ENCODE results near the gene BPHL. TPM values are rescaled to one million over a fixed set of nuclear protein-coding genes. Genes with fewer than 3 reads are reported as not detected.

The BPHL gene
- polyA plus RNA-seq, 1 donor from 2014 or later = 74.9 TPM

DNA sequence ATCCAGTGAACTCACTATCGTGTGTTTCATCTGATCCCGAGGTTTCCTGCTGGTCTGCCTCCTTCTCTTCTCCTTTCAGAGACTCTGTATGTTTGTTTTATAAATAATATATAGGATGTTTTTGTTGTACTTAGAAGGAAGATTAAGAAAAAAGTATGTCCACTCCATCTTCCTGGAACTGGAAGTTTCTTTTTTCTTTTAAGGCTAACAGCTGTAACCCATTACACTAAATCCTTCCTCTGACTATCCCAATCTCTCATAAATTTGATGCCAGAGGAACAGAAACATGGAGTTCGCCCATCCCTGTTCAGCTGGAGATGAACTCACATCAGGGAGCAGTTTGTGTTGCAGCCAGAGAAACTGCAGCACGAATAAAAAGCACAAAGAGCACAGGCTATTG lies 29.5 kb upstream of the BPHL start:
- H4K20me1 ChIP-seq (ENCODE audit: insufficient read depth) = no peaks in the 10 kb centered on the region
- no peak overlapping the region for H3K4me3 ChIP-seq (ENCODE audit: low read length)
- no peak overlapping the region for H2AFZ ChIP-seq (ENCODE audit: low read depth, low read length)
- no peaks in the 10 kb centered on the region for H3F3A ChIP-seq (ENCODE audit: insufficient read depth, low read length, poor library complexity, severe bottlenecking)
- no peak for TF ChIP-seq POLR2AphosphoS5 (IDR thresholded peaks at IDR 0.05)
- TF ChIP-seq EZH2 (IDR thresholded peaks at IDR 0.05; ENCODE audit: borderline replicate concordance, insufficient read depth, low read length, poor library complexity, severe bottlenecking) = no peak
- TF ChIP-seq, protein P1, sequence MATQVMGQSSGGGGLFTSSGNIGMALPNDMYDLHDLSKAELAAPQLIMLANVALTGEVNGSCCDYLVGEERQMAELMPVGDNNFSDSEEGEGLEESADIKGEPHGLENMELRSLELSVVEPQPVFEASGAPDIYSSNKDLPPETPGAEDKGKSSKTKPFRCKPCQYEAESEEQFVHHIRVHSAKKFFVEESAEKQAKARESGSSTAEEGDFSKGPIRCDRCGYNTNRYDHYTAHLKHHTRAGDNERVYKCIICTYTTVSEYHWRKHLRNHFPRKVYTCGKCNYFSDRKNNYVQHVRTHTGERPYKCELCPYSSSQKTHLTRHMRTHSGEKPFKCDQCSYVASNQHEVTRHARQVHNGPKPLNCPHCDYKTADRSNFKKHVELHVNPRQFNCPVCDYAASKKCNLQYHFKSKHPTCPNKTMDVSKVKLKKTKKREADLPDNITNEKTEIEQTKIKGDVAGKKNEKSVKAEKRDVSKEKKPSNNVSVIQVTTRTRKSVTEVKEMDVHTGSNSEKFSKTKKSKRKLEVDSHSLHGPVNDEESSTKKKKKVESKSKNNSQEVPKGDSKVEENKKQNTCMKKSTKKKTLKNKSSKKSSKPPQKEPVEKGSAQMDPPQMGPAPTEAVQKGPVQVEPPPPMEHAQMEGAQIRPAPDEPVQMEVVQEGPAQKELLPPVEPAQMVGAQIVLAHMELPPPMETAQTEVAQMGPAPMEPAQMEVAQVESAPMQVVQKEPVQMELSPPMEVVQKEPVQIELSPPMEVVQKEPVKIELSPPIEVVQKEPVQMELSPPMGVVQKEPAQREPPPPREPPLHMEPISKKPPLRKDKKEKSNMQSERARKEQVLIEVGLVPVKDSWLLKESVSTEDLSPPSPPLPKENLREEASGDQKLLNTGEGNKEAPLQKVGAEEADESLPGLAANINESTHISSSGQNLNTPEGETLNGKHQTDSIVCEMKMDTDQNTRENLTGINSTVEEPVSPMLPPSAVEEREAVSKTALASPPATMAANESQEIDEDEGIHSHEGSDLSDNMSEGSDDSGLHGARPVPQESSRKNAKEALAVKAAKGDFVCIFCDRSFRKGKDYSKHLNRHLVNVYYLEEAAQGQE (IDR thresholded peaks at IDR 0.05; ENCODE audit: borderline replicate concordance) = no peak
- no peak for TF ChIP-seq TAF1 (IDR thresholded peaks at IDR 0.05; ENCODE audit: low read depth)
- TF ChIP-seq EP300 (conservative IDR thresholded peaks at IDR 0.05; ENCODE audit: poor library complexity, severe bottlenecking) = no peak
- TF ChIP-seq SMC3 (conservative IDR thresholded peaks at IDR 0.05; ENCODE audit: poor library complexity) = no peak
- TF ChIP-seq MXI1 (conservative IDR thresholded peaks at IDR 0.05; ENCODE audit: poor library complexity, severe bottlenecking) = no peak
- TF ChIP-seq, protein P2, sequence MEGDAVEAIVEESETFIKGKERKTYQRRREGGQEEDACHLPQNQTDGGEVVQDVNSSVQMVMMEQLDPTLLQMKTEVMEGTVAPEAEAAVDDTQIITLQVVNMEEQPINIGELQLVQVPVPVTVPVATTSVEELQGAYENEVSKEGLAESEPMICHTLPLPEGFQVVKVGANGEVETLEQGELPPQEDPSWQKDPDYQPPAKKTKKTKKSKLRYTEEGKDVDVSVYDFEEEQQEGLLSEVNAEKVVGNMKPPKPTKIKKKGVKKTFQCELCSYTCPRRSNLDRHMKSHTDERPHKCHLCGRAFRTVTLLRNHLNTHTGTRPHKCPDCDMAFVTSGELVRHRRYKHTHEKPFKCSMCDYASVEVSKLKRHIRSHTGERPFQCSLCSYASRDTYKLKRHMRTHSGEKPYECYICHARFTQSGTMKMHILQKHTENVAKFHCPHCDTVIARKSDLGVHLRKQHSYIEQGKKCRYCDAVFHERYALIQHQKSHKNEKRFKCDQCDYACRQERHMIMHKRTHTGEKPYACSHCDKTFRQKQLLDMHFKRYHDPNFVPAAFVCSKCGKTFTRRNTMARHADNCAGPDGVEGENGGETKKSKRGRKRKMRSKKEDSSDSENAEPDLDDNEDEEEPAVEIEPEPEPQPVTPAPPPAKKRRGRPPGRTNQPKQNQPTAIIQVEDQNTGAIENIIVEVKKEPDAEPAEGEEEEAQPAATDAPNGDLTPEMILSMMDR (IDR thresholded peaks at IDR 0.05; ENCODE audit: poor library complexity, severe bottlenecking) = no peak
- no peak for TF ChIP-seq RAD21 (conservative IDR thresholded peaks at IDR 0.05)
- no peaks in the 10 kb centered on the region for H3K36me3 ChIP-seq (ENCODE audit: insufficient read depth, low read length)
- no peaks in the 10 kb centered on the region for H3K27me3 ChIP-seq (ENCODE audit: insufficient read depth, low read depth, low read length)
- H3K27ac ChIP-seq (ENCODE audit: low read length) = no peak overlapping the region
- H3K9ac ChIP-seq (ENCODE audit: low read length) = no peak overlapping the region
- no peaks in the 10 kb centered on the region for H3K9me3 ChIP-seq (ENCODE audit: low read length)
- no peaks in the 10 kb centered on the region for H3K9me2 ChIP-seq (ENCODE audit: insufficient read depth, low read length)
- no peaks in the 10 kb centered on the region for H3K79me2 ChIP-seq (replicated peaks; ENCODE audit: insufficient read depth, low read length)
- H3K4me2 ChIP-seq (ENCODE audit: low read length) = no peak overlapping the region

DNA sequence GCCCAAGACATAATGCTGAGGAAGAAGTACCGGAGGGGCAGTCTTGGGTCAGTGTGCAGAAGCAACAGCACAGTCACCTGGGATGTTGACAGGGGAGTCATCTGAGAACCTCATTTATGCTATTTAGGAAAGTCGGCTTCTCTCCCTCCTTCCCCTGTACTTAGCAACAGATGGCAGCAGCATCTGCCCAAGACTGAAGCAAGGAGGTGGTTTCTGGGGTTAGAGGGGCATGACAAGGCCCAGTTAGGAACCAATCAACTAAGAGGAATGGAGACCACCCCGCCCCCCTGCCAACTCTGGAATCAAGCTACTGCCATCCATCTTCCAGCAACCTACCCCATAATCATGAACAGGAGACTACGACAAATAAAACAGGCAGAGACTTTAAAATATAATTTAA lies 28.5 kb upstream of the BPHL start:
- Histone ChIP-seq H2AFZ (ENCODE audit: low read depth, low read length) (no peak overlapping the region), H3K27ac (ENCODE audit: low read length) (no peak overlapping the region), H4K20me1 (ENCODE audit: insufficient read depth) (no peaks in the 10 kb centered on the region), H3K4me2 (ENCODE audit: low read length) (no peak overlapping the region), H3K9me3 (ENCODE audit: low read length) (no peaks in the 10 kb centered on the region), H3K27me3 (ENCODE audit: insufficient read depth, low read depth, low read length) (no peaks in the 10 kb centered on the region), H3K9me2 (ENCODE audit: insufficient read depth, low read length) (no peaks in the 10 kb centered on the region), H3K79me2 (replicated peaks; ENCODE audit: insufficient read depth, low read length) (no peaks in the 10 kb centered on the region), H3F3A (ENCODE audit: insufficient read depth, low read length, poor library complexity, severe bottlenecking) (no peaks in the 10 kb centered on the region), H3K4me3 (ENCODE audit: low read length) (no peak overlapping the region), H3K9ac (ENCODE audit: low read length) (no peak overlapping the region), H3K36me3 (ENCODE audit: insufficient read depth, low read length) (no peaks in the 10 kb centered on the region)
- TF ChIP-seq, protein P2 (IDR thresholded peaks at IDR 0.05; ENCODE audit: poor library complexity, severe bottlenecking) = no peak
- TF ChIP-seq, protein P1 (IDR thresholded peaks at IDR 0.05; ENCODE audit: borderline replicate concordance) = no peak
- TF ChIP-seq EZH2 (IDR thresholded peaks at IDR 0.05; ENCODE audit: borderline replicate concordance, insufficient read depth, low read length, poor library complexity, severe bottlenecking) = no peak
- TF ChIP-seq MXI1 (conservative IDR thresholded peaks at IDR 0.05; ENCODE audit: poor library complexity, severe bottlenecking) = no peak
- no peak for TF ChIP-seq EP300 (conservative IDR thresholded peaks at IDR 0.05; ENCODE audit: poor library complexity, severe bottlenecking)
- TF ChIP-seq RAD21 (conservative IDR thresholded peaks at IDR 0.05) = no peak
- TF ChIP-seq POLR2AphosphoS5 (IDR thresholded peaks at IDR 0.05) = no peak
- TF ChIP-seq SMC3 (conservative IDR thresholded peaks at IDR 0.05; ENCODE audit: poor library complexity) = no peak
- TF ChIP-seq TAF1 (IDR thresholded peaks at IDR 0.05; ENCODE audit: low read depth) = no peak
